NCI-H510A treated with DMSO at 0.1 percent for 48 hours (cell line): ENCODE measurements around the gene MASTL.
"Not testable (repeated sequence)": the region's sequence is repeated elsewhere in the genome, so short reads cannot be mapped to it uniquely, and the experiment has no call there.

Experiments used
- DNase-seq: peaks from one replicate; lab custom pipeline; 2025; lab: John Stamatoyannopoulos, UW

Gene MASTL

GRCh38 chr10:27155066-27155754 is at the start of gene MASTL:
MASTL (plus strand) TSS chr10:27155352; CDS start chr10:27155427, 75 bp downstream.
- DNase-seq, result peak; percentile 35

GRCh38 chr10:27108165-27108564 is 47.0 kb upstream of the MASTL start:
- no peak for DNase-seq

DNA sequence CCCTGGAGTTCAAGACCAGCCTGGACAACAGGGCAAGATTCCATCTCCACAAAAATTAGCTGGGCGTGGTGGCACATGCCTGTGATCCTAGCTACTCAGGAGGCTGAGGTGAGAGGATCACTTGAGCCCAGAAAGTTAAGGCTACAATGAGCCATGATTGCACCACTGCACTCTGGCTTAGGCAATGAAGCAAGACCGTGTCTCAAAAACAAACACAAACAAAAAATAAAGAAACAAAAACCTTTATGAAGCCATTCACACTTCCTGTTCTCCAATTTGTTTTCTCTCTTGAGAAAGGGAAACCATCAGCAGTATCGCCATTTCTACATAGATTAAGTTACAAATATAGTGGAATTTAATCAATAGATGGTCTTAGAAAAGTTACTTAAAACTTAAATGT is 20.8 kb upstream of the MASTL start:
- no peak for DNase-seq

DNA sequence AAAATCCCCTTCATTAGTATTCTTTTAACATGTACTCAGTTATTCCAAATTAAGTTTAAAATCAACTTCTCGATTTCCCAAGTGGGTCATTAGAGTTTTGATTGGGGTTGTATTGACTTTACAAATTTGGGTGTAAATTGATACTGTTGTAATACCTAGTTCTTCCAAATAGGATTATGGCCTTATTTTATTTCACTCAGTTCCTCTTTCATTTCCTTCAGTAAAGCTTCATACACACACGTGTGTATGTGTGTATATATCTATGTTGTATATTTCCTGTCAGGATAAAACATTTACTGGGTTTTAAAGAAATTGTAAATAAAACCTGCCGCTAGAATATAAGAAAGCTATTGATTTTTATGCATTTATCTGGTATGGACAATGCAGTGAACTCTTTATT is 16.9 kb upstream of the MASTL start:
- DNase-seq, result no peak

- DNase-seq, result no peak
These were observed 11.5 kb upstream of the MASTL start for GRCh38 chr10:27143686-27144085.

DNA sequence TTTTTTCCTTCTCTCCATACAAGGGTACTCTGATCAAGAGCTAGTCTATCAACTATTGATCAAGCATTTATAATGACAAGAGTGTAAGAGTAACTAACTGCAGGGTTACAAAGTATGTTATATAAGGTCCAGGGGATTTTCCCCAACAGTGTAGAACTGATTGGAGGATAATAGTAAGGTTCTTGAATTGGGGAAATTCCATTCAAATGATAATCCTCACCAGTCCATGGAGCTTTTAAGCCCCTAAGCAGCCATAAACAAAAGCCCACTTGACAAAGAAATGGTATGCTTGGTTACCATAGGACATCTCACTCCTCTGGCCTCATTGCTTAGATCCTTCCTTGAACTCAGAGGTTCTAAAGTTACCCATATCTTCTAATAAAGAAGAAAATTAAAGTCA is 9.2 kb upstream of the MASTL start:
- DNase-seq, result no peak

DNA sequence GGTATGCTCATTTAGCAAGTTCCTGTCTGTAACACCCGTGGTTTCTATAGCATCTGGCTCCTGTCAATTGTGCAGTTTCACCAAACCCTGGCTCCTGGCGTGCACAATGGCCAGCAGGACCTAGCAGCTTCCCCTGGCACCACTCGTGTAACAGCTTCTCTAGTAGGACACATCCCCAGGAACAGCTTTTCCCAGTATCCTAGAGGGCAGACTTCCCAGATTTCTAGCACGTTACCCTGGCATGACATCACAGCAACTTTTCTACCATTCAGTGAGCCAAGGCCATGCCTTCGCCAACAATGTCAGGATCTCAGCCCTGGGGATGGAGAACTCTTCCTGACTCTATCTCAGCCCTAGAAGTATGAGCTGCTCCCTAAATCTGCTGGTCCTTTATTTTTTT is 7.5 kb upstream of the MASTL start:
- no peak for DNase-seq

DNA sequence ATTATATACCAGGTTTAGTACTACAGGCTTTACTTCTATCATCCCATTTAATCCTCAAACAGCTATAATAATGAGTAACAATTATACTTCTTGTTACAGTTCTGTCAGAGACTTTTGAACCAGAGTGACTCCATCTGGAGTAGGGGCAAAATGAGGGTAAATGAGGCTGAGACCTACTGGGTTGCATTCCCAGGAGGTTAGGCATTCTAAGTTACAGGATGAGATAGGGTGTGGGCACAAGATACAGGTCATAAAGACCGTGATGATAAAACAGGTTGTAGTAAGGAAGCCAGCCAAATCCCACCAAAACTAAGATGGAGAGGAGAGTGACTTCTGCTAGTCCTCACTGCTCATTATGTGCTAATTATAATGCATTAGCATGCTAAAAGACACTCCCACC is 4.9 kb upstream of the MASTL start:
- no peak for DNase-seq

- DNase-seq, result no peak
These were observed 2.5 kb upstream of the MASTL start for GRCh38 chr10:27152687-27153086.

- DNase-seq, result no peak
These were observed 1.8 kb upstream of the MASTL start for GRCh38 chr10:27153329-27153728.

DNA sequence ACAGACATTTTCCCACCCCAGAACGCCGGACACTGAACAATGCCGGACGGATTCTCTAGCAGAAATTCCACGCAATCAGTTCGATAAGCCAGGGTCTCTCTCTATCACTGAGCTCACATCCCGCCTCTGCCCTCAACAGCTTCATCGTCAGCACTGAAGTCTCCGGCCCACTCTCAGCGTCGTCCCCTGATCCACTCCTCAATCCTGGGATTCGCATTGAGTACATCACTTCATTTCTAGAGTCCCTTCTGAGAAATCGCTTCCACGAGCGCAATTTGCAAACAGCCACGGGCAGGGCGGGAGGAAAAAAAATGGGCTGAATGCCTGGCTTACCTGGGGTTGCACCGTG is 1.3 kb upstream of the MASTL start:
- DNase-seq, result peak; percentile 3

GRCh38 chr10:27156566-27156965 is 1.4 kb downstream of the MASTL start:
- not testable (repeated sequence) for DNase-seq

DNA sequence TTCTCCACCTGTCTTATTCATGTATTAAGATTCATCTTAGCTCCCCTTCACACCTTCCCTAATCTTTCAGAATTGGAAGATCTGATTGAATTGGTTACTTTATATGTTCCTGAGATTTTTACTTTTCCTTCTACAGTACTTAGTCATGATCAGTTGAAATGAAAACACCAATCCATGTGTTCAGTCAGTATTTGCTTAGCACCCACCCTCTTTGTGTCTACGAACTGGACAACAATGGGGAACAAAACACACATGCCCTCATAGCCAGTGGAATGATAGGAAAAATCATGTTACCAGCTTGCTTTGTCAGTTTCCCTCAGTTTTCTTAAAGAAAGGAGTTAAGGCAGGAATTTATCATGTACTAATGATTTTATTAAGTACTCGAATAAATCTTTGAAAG is 2.0 kb downstream of the MASTL start:
- DNase-seq, result no peak

- DNase-seq, result no peak
These were observed 3.3 kb downstream of the MASTL start for GRCh38 chr10:27158421-27158820.

GRCh38 chr10:27169849-27170248 is 14.7 kb downstream of the MASTL start:
- no peak for DNase-seq

DNA sequence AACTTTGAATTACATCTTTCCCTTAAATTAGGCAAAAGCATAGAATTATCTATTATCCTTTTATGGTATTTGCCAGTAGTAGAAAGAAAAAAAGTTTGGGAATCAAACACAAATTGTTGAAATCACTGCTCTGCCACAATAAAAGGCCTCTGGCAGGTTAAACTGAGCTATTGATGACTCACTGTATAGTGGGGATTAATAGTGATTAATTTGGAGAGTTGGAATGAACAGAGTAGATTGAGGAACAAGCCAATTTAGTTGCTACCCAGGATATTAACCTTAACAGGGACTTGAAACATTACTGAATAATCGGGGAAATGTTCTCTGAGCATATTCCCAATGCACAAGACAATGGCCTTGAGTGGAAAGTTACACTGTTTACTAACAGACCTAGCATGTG is 33.1 kb downstream of the MASTL start:
- DNase-seq, result no peak

DNA sequence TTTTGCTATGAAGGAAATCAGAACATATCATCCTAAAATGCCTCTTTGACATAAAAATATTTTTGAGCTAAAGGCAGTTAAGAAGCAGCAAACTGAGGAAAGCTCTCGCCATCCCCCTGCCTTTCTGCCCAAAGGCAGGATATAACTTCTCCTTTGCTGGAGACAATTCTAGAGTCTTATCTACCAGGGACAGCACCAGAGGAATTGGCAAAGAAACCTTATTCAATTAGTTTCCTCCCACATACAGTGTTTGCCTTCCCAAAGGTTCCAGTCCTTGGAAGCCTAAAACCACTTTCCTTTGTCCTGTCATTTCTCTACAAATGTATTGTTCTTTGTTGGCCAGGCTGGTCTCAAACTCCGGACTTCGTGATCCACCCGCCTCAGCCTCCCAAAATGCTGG is 33.7 kb downstream of the MASTL start:
- DNase-seq, result no peak

DNA sequence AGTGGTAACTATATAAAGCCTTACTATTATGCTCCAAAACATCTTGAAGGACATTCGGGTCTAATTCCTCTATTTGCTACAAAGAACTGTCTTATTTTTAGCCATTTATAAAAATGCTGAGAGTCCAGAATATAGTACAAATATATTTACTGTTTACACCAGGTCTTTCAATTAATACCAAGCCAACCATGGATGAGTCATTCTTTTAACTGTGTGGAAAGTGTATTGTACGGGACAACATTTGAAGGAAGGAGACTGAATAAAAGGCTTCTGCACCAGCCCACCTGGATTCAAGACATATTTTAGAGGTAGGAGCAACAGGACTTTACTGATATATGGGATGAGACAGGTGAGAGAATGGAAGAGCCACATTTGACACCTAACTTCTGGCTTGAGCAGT is 35.4 kb downstream of the MASTL start:
- no peak for DNase-seq

DNA sequence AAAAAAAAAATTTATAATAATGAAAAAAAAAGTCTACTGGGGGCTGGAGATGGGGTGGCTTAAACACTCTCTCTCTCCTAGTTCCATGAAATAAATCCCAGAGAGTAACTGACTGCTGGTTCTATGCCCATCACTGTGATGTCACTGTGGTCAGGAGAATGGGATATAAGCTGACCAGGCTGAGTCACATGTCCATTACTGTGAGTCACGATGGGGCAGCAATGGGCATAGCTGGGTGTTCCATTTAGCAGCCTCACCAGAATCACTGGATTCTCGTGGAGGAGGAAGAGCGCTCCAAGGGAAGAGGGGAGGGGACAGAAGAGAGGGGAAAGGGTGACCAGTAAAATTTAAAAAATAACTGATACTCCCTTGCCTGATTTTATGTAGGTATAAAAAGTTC is 37.1 kb downstream of the MASTL start:
- DNase-seq, result no peak

DNA sequence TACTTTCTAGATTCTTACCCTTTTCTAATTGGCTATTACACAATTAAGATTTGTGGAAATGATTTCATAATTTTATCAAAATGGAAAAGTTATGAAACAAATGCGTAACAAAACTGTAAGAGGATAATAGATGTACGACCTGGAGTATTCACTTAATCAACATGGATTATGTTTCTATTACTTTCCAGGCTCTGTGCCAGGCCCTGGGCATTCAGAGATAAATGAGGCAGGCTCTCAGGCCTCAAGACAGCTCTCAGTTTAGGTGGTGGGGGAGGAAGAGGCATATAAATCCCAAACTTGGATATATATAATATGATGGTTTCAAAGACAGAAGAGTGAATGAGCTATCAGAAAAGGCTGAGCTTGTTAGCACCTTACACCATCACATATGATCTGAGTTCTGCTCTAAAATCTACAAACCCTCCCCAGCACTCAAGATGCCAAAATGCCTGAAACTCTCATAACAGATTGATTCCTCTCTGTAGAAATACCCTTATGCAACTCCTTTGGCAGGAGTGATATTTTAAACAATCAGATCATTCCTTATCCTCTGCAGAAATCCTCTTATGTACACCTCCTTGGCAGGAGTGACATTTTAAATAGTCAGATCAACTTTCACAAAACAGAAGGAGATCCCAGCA is 42.9 kb downstream of the MASTL start:
- no peak for DNase-seq

DNA sequence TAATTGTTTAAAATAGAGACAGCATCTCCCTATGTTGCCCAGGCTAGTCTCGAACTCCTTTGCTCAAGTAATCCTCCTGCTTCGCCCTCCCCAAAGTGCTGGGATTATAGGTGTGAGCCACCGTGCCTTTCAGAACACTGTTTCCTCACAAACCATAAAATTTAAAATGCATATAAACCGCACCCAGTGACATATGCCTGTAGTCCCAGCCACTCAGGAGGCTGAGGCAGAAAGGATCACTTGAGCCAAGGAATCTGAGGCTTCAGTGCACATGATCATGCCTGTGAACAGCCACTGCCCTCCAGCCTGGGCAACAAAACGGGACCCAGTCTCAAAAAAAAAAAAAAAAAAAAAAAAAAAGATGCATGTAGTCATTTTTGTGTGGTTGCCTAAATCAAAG is 48.7 kb downstream of the MASTL start:
- no peak for DNase-seq

GRCh38 chr10:27207350-27207749 is 52.2 kb downstream of the MASTL start:
- no peak for DNase-seq

- peak; percentile 13 for DNase-seq
These were observed 68.8 kb downstream of the MASTL start for GRCh38 chr10:27223964-27224363.

DNA sequence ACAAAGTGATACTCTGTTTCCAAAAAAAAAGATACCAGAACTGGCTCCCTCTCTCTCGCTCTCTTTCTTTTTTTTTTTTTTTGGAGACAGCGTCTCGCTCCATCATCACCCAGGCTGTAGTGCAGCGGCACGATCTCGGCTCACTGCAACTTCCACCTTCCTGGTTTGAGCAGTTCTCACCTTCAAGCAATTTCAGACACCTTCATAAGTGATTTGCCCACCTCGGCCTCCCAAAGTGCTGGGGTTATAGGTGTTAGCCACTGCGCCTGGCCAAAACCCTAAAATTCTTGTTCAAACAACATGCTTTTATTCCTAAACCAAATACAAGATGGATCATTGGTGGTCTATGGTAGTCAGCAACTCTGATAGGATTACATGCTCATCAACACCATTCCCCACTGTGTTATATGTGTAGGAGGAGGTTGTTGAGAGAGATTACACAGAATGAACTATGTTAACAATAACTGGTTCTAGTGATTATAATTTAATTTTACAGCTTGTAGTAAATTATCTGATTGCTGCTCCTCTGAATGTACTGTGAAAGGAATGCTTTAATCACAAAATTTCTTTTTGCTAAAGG is 69.9 kb downstream of the MASTL start:
- DNase-seq, result no peak
